H9 (cell line): ENCODE results near the gene RMRP. TPM values are rescaled to one million over a fixed set of nuclear protein-coding genes. Genes with fewer than 3 reads are reported as not detected.

Experiments used
- DNase-seq: peaks from one replicate; pipeline ENCODE4 v3.0.0-alpha.2; 2017
- H2AFZ ChIP-seq: one replicate; pipeline ENCODE4 v1.6.1; 2013; ENCODE audit warnings: mild to moderate bottlenecking, low read length, control low read depth, moderate library complexity
- H2AK5ac ChIP-seq: 2 replicates; pipeline ENCODE4 v1.6.1; 2013; ENCODE audit warnings: low read length, control low read depth, mixed read lengths; ENCODE audit not compliant: insufficient read length
- H2BK120ac ChIP-seq: one replicate; pipeline ENCODE4 v1.6.1; 2013; ENCODE audit warnings: low read depth, mild to moderate bottlenecking, low read length, control low read depth, inconsistent platforms; ENCODE audit not compliant: poor library complexity, severe bottlenecking
- H2BK12ac ChIP-seq: 2 replicates; pipeline ENCODE4 v1.6.1; 2013; ENCODE audit warnings: low read length, control low read depth, mixed read lengths, low read depth; ENCODE audit not compliant: insufficient read length
- H2BK15ac ChIP-seq: 2 replicates; pipeline ENCODE4 v1.6.1; 2013; ENCODE audit warnings: low read depth, low read length, control low read depth
- H2BK20ac ChIP-seq: one replicate; pipeline ENCODE4 v1.6.1; 2013; ENCODE audit warnings: low read depth, mild to moderate bottlenecking, low read length, control low read depth, inconsistent platforms; ENCODE audit not compliant: poor library complexity, severe bottlenecking
- H2BK5ac ChIP-seq: 2 replicates; pipeline ENCODE4 v1.6.1; 2013; ENCODE audit warnings: low read length, control low read depth, mixed read lengths; ENCODE audit not compliant: insufficient read length
- H3K14ac ChIP-seq: 2 replicates; pipeline ENCODE4 v1.6.1; 2013; ENCODE audit warnings: low read length, control low read depth; ENCODE audit not compliant: insufficient read depth
- H3K18ac ChIP-seq: 2 replicates; pipeline ENCODE4 v1.6.1; 2013; ENCODE audit warnings: low read depth, mild to moderate bottlenecking, mixed read lengths, low read length, control low read depth; ENCODE audit not compliant: insufficient read length
- H3K23ac ChIP-seq: 2 replicates; pipeline ENCODE4 v1.6.1; 2013; ENCODE audit warnings: low read length, control low read depth, mixed read lengths, low read depth; ENCODE audit not compliant: insufficient read length
- H3K23me2 ChIP-seq: 2 replicates; pipeline ENCODE4 v1.6.1; 2013; ENCODE audit warnings: low read depth, mild to moderate bottlenecking, mixed read lengths, low read length, control low read depth; ENCODE audit not compliant: insufficient read length, poor library complexity, severe bottlenecking
- H3K27ac ChIP-seq: 2 replicates; pipeline ENCODE4 v1.5.1; 2013; ENCODE audit warnings: low read length, control low read depth, mixed read lengths, low read depth; ENCODE audit not compliant: insufficient read length
- H3K27me3 ChIP-seq: 2 replicates; pipeline ENCODE4 v1.6.1; 2013; ENCODE audit warnings: low read length, control low read depth, inconsistent platforms; ENCODE audit not compliant: insufficient read depth
- H3K4ac ChIP-seq: 2 replicates; pipeline ENCODE4 v1.6.1; 2013; ENCODE audit warnings: low read depth, mild to moderate bottlenecking, control low read depth, inconsistent platforms, low read length, moderate library complexity
- H3K4me1 ChIP-seq: 2 replicates; pipeline ENCODE4 v1.6.1; 2013; ENCODE audit warnings: low read length, control low read depth, inconsistent platforms; ENCODE audit not compliant: insufficient read depth
- H3K4me2 ChIP-seq: 2 replicates; pipeline ENCODE4 v1.6.1; 2013; ENCODE audit warnings: low read length, control low read depth, mixed read lengths; ENCODE audit not compliant: insufficient read length, insufficient read depth
- H3K56ac ChIP-seq: 2 replicates; pipeline ENCODE4 v1.6.1; 2013; ENCODE audit warnings: low read depth, mild to moderate bottlenecking, mixed read lengths, low read length, control low read depth; ENCODE audit not compliant: insufficient read length
- H3K79me1 ChIP-seq: 2 replicates; pipeline ENCODE4 v1.6.1; 2013; ENCODE audit warnings: low read depth, mild to moderate bottlenecking, moderate library complexity, low read length, control low read depth, inconsistent platforms; ENCODE audit not compliant: insufficient read depth, poor library complexity, severe bottlenecking
- H3K79me2 ChIP-seq: 2 replicates; pipeline ENCODE4 v1.6.1; 2013; ENCODE audit warnings: low read length, control low read depth, inconsistent platforms; ENCODE audit not compliant: insufficient read depth
- H3K9ac ChIP-seq: 2 replicates; pipeline ENCODE4 v1.6.1; 2013; ENCODE audit warnings: low read length, control low read depth, mixed read lengths; ENCODE audit not compliant: insufficient read length; ENCODE audit errors: extremely low read depth
- H3K9me3 ChIP-seq: one replicate; pipeline ENCODE4 v1.6.1; 2013; ENCODE audit warnings: low read depth, low read length, inconsistent platforms; ENCODE audit not compliant: control insufficient read depth
- H3T11ph ChIP-seq: one replicate; pipeline ENCODE4 v1.6.1; 2013; ENCODE audit warnings: mild to moderate bottlenecking, low read length, control low read depth, inconsistent platforms
- H4K20me1 ChIP-seq: one replicate; pipeline ENCODE4 v1.6.1; 2013; ENCODE audit not compliant: control insufficient read depth, insufficient read length, insufficient read depth
- H4K5ac ChIP-seq: 2 replicates; pipeline ENCODE4 v1.6.1; 2013; ENCODE audit warnings: low read depth, mild to moderate bottlenecking, mixed read lengths, low read length, control low read depth; ENCODE audit not compliant: insufficient read length
- H4K8ac ChIP-seq: replicated peaks from 2 replicates; pipeline ENCODE4 v1.6.1; 2013; ENCODE audit warnings: low read length, control low read depth, mixed read lengths, low read depth; ENCODE audit not compliant: insufficient read length
- H4K91ac ChIP-seq: 2 replicates; pipeline ENCODE4 v1.6.1; 2013; ENCODE audit warnings: low read depth, mild to moderate bottlenecking, moderate library complexity, mixed read lengths, low read length, control low read depth; ENCODE audit not compliant: insufficient read length
- H3K27ac Mint-ChIP-seq, 3 experiments: 2 replicates in 2 of 3; 3 replicates in 1 of 3; pipeline ENCODE4 v1.8.0; 2020 to 2021; ENCODE audit warnings: mixed read lengths in 3 of 3, mild to moderate bottlenecking in 1 of 3, moderate library complexity in 1 of 3
- H3K27me3 Mint-ChIP-seq: 2 replicates; pipeline ENCODE4 v1.8.0; 2021; ENCODE audit warnings: low read depth, mild to moderate bottlenecking, moderate library complexity, mixed read lengths
- H3K36me3 Mint-ChIP-seq, 3 experiments: 2 replicates in 2 of 3; 3 replicates in 1 of 3; pipeline ENCODE4 v1.8.0; 2020 to 2021; ENCODE audit warnings: low read depth in 3 of 3, mixed read lengths in 3 of 3; ENCODE audit not compliant: insufficient read depth in 1 of 3
- H3K4me1 Mint-ChIP-seq, 2 experiments: 2 replicates each; pipeline ENCODE4 v1.8.0; 2020; ENCODE audit warnings: mixed read lengths in 2 of 2
- H3K4me3 Mint-ChIP-seq, 2 experiments: 2 replicates in 1 of 2; 3 replicates in 1 of 2; pipeline ENCODE4 v1.8.0; 2020 to 2021; ENCODE audit warnings: mild to moderate bottlenecking in 2 of 2, mixed read lengths in 2 of 2, moderate library complexity in 1 of 2
- H3K9me3 Mint-ChIP-seq, 2 experiments: 2 replicates in 1 of 2; 3 replicates in 1 of 2; pipeline ENCODE4 v1.8.0; 2020; ENCODE audit warnings: mild to moderate bottlenecking in 2 of 2, mixed read lengths in 2 of 2, moderate library complexity in 1 of 2
- CTCF ChIP-seq: fragments of 200-600 bp; sonication (generic); conservative IDR thresholded peaks from 3 replicates; pipeline ENCODE4 v1.8.0; 2021; ENCODE audit warnings: antibody characterized with exemption, mild to moderate bottlenecking
- WGBS: extraction: QIAGEN DNeasy Blood & Tissue Kit; methylation state at CpG from one replicate; pipeline ENCODE4 v1.1.7; 2013; ENCODE audit warnings: missing lambda C conversion rate, low lambda C conversion rate, mixed read lengths; ENCODE audit not compliant: insufficient read length; ENCODE audit errors: extremely low coverage; 5-methylcytosine and 5-hydroxymethylcytosine counted together
- total RNA-seq: library from RNA; stranded (reverse); gene quantifications from 2 replicates; pipeline ENCODE4 v1.2.1, GENCODE V29; 2021

Gene RMRP
- total RNA-seq, 1 experiment from 2014 or later, result 18,417 TPM

DNA sequence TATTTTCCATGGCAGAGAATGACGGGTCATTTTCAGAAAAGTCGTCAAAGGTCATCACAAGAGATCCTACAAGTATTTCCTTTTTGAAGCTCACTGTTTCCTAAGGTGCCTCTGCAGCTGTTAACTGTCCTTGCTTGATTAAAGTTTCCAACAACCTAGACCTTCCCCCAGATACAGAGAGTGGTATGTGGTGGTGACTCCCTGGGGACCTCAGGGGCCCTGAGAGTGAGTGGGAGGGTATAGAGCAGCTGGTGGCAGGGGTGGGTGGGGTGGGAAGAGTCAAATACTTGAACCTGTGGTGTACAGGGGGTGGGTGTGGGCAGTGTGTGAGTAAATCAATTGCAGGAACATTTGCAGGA, 38.0 kb downstream of the RMRP start:
- peaks cover 13% of the 10 kb centered on the region for H3K23me2 ChIP-seq
- Mint-ChIP-seq H3K36me3 (no peaks in the 10 kb centered on the region), H3K4me1 (peaks cover 15 to 18% of the 10 kb centered on the region in 2 experiments), H3K9me3 (no peaks in the 10 kb centered on the region), H3K27ac (no peak overlapping the region), H3K4me3 (no peak overlapping the region), H3K27me3 (peaks cover 39% of the 10 kb centered on the region)
- H4K5ac ChIP-seq, result no peak overlapping the region
- no peak overlapping the region for H3K23ac ChIP-seq
- H4K20me1 ChIP-seq, result no peaks in the 10 kb centered on the region
- no peaks in the 10 kb centered on the region for H3K9me3 ChIP-seq
- no peak overlapping the region for H4K91ac ChIP-seq
- no peak overlapping the region for H2BK15ac ChIP-seq
- H3K4ac ChIP-seq, result no peak overlapping the region
- DNase-seq, result no peak
- no peak overlapping the region for H4K8ac ChIP-seq
- no peak overlapping the region for H3K4me2 ChIP-seq
- H2AK5ac ChIP-seq, result no peak overlapping the region
- no peaks in the 10 kb centered on the region for H3K79me2 ChIP-seq
- no peak overlapping the region for H3K18ac ChIP-seq
- TF ChIP-seq CTCF, result no peak
- H3T11ph ChIP-seq, result no peak overlapping the region
- H2BK120ac ChIP-seq, result no peak overlapping the region
- H3K9ac ChIP-seq, result no peak overlapping the region
- H3K79me1 ChIP-seq, result no peaks in the 10 kb centered on the region
- H2AFZ ChIP-seq, result no peak overlapping the region
- H2BK5ac ChIP-seq, result no peak overlapping the region
- H3K14ac ChIP-seq, result no peak overlapping the region
- H3K56ac ChIP-seq, result no peak overlapping the region
- WGBS, result no CpG with 5 or more reads among the region's 2 CpGs
- H3K27me3 ChIP-seq, result peaks cover 3% of the 10 kb centered on the region; the same call in 1 of the 2 replicates
- H3K27ac ChIP-seq, result no peak overlapping the region
- H2BK20ac ChIP-seq, result no peak overlapping the region
- no peaks in the 10 kb centered on the region; the same call in 1 of the 2 replicates for H3K4me1 ChIP-seq
- no peak overlapping the region for H2BK12ac ChIP-seq
